GM12878 (cell line): ENCODE data around the gene MACF1. TPM values are rescaled to one million over a fixed set of nuclear protein-coding genes. Genes with fewer than 3 reads are reported as not detected.
A peak's percentile ranks its signal among the peaks of the same experiment; 100 is the strongest.

Source experiments
- BCL11A ChIP-seq: IDR thresholded peaks from 2 replicates; pipeline ENCODE4 v1.6.1; 2011; ENCODE audit warnings: low read depth, low read length
- CEBPZ ChIP-seq: fragments of 150-350 bp; IDR thresholded peaks from 2 replicates; pipeline ENCODE4 v1.6.1; 2016; ENCODE audit warnings: low read depth, low read length
- HDAC2 ChIP-seq: fragments of 200-600 bp; sonication (generic); IDR thresholded peaks from 2 replicates; pipeline ENCODE4 v1.6.1; 2017
- KAT2A ChIP-seq: conservative IDR thresholded peaks from 2 replicates; pipeline ENCODE4 v1.6.1; 2011; ENCODE audit warnings: low read depth, low read length; ENCODE audit not compliant: control insufficient read depth
- MYC ChIP-seq: IDR thresholded peaks from 2 replicates; pipeline ENCODE4 v1.6.1; 2011; ENCODE audit warnings: mild to moderate bottlenecking, low read length, moderate library complexity, inconsistent platforms; ENCODE audit not compliant: insufficient read depth, insufficient replicate concordance, insufficient read length, severe bottlenecking
- NR2C2 ChIP-seq: IDR thresholded peaks from 2 replicates; pipeline ENCODE4 v1.6.1; 2011; ENCODE audit warnings: borderline replicate concordance, low read depth; ENCODE audit not compliant: control insufficient read depth, insufficient read length
- PAX8 ChIP-seq: fragments of 450-650 bp; IDR thresholded peaks from 2 replicates; pipeline ENCODE4 v1.6.1; 2017; ENCODE audit warnings: mild to moderate bottlenecking, moderate library complexity
- RUNX3 ChIP-seq: IDR thresholded peaks from 2 replicates; pipeline ENCODE4 v1.6.1; 2012; ENCODE audit warnings: low read length, inconsistent platforms
- SP1 ChIP-seq: IDR thresholded peaks from one replicate; pipeline ENCODE4 v1.6.1; 2011; ENCODE audit warnings: low read depth, low read length
- SUZ12 ChIP-seq: fragments of 200-600 bp; sonication (generic); IDR thresholded peaks from one replicate; pipeline ENCODE4 v1.6.1; 2018; ENCODE audit warnings: antibody characterized with exemption, mild to moderate bottlenecking; ENCODE audit not compliant: unreplicated experiment
- ZNF217 ChIP-seq: fragments of 450-650 bp; IDR thresholded peaks from 2 replicates; pipeline ENCODE4 v1.6.1; 2017; ENCODE audit warnings: antibody characterized with exemption, mild to moderate bottlenecking
- ZNF384 ChIP-seq: IDR thresholded peaks from 2 replicates; pipeline ENCODE4 v1.6.1; 2012; ENCODE audit warnings: low read depth, mild to moderate bottlenecking, low read length, improper control_type of control experiment, borderline replicate concordance
- polyA plus RNA-seq, 11 experiments: library from polyadenylated mRNA; depleted of rRNA in 4 of 11; unstranded in 6 of 11; stranded (reverse) in 5 of 11; fragments of >200 nt; fragmentation: Nextera tagmentation in 4 of 11; fragmentation: Illumina TruSeq in 1 of 11; extraction: Ambion mirVana in 4 of 11; extraction: Trizol in 1 of 11; gene quantifications; 1 replicate in 1 of 11; 2 replicates in 10 of 11; pipeline versions ENCODE4 v1.2.1 to v1.2.3, GENCODE V29; 2011 to 2016; ENCODE audit warnings: inconsistent platforms in 2 of 11, missing spikeins in 2 of 11, low read depth in 1 of 11
- total RNA-seq, 4 experiments: library from RNA; depleted of rRNA in 3 of 4; stranded (reverse); fragments of >200 nt in 3 of 4; fragmentation: Illumina TruSeq in 1 of 4; extraction: Trizol in 1 of 4; gene quantifications; 2 replicates each; pipeline versions ENCODE4 v1.2.1 to v1.2.3, GENCODE V29; 2013 to 2021

The MACF1 gene
- total and polyA plus RNA-seq, 10 of the 15 experiments (the other 5 are each of a cell fraction or from before 2014, with no cell fraction given) = 15.5 to 201 (median 76.9) TPM

- no peak for TF ChIP-seq NR2C2
- TF ChIP-seq SP1 = no peak
- peak; percentile 16; the same call in 1 of the 2 replicates for TF ChIP-seq ZNF384
- TF ChIP-seq ZNF217 = no peak
- TF ChIP-seq BCL11A = no peak
- TF ChIP-seq PAX8 = no peak
- TF ChIP-seq HDAC2 = no peak
- TF ChIP-seq CEBPZ = no peak
- TF ChIP-seq MYC = no peak
- TF ChIP-seq SUZ12 = no peak
- TF ChIP-seq KAT2A = no peak
- peak; percentile 70 for TF ChIP-seq RUNX3
- TF ChIP-seq, all 136 proteins: peak for 32
Measured at GRCh38 chr1:39214998-39215873, 10.7 kb downstream of the MACF1 start (continued).
